ENCODE data around the gene BEST4.
"Not testable (repeated sequence)": the region's sequence is repeated elsewhere in the genome, so short reads cannot be mapped to it uniquely, and the experiment has no call there.

The BEST4 gene

DNA sequence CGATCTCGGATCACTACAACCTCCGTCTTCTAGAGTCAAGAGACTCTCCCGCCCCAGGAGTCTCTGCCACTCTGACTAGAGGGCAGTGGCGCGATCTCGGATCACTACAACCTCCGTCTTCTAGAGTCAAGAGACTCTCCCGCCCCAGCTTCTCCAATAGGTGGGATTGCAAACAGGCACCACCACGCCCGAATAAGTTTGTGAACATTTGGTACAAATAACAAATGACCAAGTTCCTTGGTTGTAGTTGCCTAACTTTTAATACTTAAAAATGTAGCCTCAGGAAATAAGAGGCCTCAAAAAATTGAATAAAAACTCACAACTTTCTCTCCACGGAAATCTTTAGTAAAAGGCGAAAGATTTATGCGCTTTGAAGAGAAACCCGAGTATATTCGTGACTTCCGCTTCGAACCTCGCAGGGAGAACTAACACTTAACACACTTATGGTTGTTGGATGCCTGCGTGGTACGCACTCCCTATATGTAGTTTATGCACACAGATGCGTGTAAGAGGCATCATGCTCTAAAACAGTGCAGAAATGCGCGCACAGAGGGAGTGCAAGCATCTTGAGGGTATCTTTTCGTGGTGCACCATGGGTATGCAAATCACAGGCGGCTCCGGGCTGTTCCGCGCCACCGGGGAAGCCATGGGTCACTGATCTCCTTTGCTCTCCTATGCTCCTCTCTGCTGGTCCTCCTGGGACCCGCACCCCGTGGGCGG, 31.8 kb upstream of the BEST4 start:
- peak; percentile 78 for DNase-seq (ENCODE audit: low spot score)

DNA sequence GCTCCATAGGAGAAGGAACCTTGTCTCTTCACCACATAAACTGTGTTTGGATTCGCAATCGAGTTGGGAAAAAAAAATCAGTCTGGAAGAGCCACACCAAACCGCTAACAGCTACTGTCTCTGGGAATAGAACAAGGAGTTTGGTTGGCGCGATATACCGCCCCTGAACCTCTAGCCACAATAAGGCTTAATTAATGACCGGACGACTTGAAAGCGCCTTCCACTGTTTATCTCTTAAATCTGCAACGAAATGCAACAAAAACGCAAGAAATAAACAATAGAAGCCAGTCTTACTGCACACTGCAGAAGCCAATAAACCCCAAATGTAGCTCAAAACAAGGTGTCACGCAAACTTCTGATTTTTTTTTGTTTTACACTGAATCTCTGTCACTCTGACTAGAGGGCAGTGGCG, 31.2 kb upstream of the BEST4 start:
- no peak for DNase-seq (ENCODE audit: low spot score)

DNA sequence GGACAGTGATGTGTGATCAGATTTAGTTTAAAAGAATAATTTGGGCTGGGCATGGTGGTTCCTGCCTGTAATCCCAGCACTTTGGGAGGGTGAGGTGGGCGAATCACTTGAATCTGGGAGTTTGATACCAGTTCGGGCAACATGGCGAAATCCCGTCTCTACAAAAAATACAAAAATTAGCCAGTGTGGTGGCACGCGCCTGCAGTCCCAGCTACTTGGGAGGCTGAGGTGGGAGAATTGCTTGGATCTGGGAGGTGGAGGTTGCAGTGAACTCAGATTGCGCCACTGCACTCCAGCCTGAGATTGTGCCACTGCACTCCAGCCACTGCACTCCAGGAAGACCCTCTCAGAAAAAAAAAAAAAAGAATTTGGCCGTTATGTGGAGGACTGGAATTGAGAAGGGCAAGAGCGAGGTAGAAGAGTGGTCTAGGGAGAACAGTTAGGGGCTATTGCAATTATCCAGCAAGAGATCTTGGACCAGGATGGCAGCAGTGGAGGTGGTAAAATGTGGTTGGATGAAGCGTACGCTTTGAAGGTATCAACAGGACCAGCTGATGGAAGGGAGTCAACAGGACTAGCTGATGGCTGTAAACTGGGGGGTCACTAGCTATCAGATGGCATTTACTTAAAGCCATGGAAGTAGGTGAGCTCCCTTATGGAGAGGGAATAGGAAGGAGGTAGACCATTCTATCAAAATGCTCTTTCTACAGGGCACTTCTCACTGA, 30.0 kb upstream of the BEST4 start:
- no peak for DNase-seq (ENCODE audit: low spot score)

DNA sequence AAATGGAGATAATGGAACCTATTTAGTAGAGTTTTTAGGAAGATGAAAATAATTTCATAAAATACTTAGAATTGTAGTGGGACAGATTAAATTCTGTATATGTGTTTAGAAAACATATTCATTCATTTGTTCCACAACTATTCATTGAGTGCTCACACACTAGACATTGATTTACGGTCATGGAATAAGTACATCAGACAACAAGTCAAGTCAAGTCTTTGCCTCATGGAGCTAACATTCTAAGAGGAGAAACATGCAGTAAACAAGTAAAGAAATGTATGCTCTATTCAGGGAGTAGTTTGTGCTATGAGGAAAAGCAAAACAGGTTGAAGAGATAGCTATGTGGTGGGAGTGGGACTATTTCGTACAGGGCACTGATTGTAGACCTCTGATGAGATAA, 29.3 kb upstream of the BEST4 start:
- no peak for DNase-seq (ENCODE audit: low spot score)

DNA sequence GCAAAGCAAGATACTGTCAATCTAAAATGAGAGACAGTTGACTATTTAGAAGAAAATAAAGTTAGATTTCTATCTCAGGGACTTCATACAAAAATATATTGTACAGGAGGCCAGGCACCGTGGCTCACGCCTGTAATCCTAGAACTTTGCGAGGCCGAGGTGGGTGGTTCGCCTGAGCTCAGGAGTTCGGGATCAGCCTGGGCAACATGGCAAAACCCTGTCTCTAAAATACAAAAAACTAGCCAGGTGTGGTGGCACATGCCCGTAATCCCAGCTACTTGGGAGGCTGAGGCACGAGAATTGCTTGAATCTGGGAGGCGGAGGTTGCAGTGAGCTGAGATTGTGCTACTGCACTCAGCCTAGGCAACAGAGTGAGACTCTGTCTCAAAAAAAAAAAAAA, 28.0 kb upstream of the BEST4 start:
- not testable (repeated sequence) for DNase-seq (ENCODE audit: low spot score)

DNA sequence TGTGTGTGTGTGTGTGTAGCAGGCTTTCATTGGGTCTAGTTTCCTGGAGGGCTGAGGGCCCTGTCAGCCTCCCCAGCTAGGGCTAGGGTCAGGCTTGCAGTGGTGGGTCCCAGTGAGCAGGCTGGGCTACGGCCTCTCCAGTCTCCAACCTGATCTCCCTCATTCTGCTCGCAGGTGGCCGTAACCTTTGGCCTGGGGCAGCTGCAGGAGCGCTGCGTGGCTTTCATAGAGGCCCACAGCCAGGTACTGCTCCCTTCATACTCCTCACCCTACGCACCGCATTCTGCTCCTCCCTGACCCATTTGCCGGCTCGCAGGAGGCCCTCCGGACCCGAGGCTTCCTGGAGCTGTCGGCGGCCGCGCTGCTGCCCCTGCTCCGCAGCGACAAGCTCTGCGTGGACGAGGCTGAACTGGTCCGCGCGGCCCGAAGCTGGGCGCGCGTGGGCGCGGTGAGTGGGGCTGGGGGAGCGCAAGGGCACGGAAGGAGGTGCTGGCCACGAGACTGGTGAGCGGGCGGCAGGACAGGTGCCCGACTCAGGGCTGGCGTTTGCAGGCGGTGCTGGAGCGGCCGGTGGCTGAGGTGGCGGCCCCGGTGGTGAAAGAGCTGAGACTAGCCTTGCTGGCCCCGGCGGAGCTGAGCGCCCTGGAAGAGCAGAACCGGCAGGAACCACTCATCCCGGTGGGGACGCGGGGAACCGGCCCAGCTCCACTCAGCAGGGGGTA, 25.0 kb upstream of the BEST4 start:
- DNase-seq (ENCODE audit: low spot score): no peak

DNA sequence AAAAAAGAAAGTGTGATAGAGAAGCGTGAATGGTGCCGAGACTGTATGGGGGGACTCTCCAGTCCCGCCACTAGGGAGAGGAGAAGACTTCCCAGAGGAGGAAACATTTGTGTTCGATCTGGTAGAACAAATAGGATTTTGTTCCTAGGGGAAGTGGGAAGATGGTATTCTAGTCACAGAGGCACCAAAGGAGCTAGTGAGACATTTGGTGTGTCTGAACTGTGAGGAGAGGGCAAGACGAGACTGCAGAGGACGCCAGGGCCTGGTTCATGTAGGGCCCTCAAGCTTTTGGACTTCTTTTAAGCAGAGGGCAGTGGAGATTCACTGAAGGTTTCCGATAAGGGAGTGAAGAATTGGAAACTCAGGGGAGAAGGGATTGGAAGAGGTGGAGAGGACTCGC, 23.3 kb upstream of the BEST4 start:
- no peak for DNase-seq (ENCODE audit: low spot score)

DNA sequence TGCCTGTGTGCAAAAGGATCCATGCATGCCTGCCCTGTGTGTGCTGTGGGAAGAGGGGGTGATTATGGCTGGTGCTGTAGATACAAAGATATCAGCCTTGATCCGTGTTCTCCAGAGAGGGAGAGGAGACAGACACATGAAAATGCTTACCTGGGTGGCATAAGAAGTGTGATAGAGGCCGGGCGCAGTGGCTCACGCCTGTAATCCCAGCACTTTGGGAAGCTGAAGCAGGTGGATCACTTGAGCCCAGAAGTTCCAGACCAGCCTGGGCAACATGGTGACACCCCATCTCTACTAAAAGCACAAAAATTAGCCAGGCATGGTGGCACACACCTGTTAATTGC, 22.8 kb upstream of the BEST4 start:
- DNase-seq (ENCODE audit: low spot score): not testable (repeated sequence)

DNA sequence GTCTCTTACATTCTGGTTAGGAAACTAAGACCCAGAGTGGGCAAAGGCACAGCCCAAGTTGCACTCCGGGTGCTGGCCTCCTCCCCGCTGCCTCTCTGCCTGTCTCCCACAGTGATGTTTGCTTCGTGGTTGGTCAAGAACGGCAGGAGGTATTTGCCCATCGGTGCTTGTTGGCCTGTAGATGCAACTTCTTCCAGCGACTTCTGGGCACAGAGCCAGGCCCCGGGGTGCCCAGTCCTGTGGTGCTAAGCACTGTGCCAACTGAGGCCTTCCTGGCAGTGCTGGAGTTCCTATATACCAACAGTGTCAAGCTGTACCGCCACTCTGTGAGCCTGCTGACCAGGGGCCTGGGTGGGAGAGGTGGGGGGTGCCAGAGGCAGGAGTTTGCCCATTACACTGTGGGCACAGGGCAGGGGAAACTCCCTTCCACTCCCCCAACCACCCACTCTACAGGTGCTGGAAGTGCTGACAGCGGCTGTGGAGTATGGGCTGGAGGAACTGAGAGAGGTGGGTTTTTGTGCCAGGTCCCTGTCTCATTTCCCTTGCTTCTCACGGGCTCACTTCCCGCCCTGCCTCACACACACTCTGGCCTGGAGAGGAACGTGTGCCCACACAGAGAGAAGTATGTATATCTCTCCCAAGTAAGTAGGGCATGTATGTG, 22.3 kb upstream of the BEST4 start:
- peak; percentile 66 for DNase-seq (ENCODE audit: low spot score)

DNA sequence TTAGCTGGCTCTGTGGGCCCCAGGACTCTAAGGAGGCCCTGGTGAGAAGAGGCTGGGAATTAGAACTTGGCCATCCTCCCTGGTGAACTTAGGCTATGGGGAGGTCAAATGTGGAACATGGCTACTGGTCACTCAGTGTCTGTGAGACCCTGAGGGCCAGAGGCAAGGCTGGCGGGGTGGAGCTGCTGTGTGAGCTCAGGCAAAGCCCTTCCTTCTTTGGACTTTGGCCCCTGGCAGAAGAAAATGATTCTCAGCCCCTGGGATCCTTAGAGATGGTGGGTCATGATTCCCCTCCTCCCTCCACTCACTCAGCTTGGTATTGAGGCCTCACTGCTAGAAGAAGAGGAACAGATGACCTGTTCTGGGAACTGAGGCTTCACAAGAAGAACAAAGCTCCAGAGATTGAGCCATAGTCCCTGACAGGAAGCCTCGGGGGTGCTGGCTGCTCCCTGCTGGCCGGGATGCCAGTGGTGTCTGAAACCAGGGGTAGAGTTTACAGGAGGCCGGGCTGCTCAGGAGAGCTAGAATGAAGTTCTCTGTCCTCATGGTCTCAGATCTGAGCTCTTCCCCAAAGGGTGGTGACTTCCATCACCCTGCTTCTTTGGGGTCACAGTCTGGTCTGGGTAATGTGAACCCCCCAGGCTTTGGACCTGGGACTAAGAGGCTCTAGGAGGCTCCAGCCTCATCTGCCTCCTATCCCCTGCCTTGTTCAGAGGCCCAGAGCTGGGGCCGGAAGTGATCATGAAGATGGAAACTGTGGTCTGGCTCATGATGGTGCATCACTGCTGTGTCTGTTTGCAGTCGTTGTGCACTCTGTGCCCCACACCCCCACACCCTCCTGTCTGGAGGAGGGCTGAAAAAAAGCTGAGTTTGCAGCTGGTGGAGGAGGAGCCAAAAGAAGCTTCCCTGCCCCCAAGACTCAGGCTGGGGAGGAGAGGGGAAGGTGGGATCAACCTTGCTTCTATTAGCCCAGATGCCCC, 21.3 kb upstream of the BEST4 start:
- DNase-seq (ENCODE audit: low spot score): peak; percentile 41

DNA sequence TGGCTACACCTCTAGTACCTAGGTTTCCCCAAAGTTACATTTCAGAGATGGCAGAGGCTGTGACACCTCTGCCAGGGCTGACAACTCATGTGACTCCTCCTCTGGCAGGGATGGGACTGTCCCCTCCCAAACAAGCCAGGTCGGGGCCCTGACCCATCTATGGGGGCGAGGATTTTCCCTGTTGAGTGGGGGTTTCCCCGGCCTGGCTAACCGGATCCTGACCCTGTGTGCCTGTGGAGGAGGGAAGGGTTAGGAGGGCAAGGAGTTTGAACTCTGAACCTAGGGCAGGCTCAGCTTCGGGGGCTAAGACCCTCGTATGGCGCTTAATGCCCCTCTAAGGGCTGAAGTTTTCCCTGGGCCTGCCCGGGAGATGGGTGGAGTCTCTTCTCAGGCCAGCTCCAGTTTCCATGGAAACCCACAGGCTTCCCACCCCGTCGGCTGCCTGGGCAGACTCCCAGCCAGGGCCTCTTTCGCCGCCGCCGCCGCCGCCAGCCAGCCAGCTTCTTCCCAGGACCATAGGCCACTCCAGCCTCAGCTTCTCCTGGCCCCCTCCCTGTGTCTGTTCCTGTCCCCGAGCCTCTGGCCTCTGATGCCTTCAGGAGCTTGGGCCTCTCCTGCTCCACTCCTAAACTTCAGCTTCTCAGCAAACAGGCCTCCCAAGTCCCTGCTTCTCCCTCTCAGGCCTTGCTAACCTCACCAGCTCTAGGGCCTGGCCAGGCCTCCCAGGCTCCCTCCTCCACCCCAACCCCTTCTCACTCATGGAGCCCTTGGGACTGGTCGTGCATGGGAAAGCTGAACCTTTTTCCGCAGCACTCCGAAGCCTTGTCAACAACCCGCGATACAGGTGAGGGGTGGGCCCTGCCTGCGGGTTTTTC, 20.3 kb upstream of the BEST4 start, which contains the start of gene BTBD19:
Gene BTBD19 (plus strand): TSS at position 461 of the 875 bp plus-strand sequence. CDS start 298 bp downstream, at position 759.
- peak; percentile 86 for DNase-seq (ENCODE audit: low spot score)

DNA sequence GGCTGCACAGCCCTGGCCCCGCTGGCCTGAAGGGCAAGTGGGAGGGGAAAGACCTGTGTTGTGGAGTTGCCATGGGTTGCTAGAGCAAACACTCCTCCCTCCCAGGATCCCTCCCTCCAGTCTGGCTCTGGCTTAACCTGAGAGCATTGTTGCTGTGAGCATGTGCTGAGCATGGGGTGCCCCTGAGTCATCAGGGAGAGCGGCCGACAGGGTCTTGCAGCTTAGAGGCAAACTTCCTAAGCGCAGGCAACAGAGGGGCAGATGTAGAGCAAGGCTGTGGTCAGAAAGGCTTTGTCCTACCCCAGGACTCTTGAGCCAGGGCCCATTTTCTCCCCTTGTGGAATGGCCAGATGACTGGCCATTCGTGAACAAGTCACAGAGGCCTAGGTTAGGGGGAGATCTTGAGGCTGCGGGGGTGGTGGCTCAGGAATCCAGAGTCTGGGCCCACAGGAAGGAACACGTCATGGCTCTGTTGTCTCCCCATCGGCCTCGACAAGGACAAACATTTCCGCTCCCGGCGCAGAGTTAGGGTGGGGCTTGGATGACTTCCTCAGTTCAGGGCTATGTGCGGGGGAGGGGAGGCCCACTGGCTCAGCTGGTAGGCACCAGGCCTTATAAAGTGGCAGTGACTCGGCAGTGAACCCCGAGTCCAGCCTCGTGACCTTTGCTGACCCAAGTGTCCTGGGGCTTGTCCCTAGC, 19.5 kb upstream of the BEST4 start:
- peak; percentile 90 for DNase-seq (ENCODE audit: low spot score)

DNA sequence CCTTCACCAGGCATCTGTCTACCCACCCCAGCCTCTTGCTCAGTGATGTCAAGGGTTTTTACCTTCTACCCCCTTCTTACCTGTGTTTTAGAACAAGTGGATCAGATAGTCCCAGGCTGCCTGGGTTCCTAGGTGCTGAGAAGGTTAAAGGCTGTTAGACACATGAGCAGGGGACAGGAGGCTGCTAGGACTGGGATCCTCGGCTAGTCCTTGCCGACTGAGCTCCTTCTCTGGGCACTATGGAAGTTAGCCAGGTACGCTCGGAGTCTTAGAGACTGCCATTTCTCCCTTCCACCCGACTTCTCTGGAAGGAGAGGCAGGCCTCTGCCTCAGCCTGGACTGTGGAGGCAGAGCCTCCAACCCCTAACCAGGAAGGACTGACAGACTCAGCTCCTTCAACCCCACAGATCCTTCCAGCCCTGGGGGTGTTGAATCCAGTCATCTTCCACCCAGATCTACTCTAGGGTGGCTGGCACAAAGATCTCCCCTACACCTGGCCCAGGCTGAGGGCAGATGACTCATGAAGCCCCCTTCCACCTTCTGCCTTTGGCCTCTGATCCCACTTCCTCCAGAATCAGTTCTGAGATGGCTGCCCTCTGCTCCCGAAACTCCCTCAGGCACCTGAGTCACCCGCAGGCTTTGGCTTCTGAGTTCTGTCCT, 18.9 kb upstream of the BEST4 start, which contains the start of gene DYNLT4:
Gene DYNLT4 (minus strand): TSS at position 648 of the 660 bp plus-strand sequence. CDS start 683 bp downstream, outside the sequence.
- no peak for DNase-seq (ENCODE audit: low spot score)

DNA sequence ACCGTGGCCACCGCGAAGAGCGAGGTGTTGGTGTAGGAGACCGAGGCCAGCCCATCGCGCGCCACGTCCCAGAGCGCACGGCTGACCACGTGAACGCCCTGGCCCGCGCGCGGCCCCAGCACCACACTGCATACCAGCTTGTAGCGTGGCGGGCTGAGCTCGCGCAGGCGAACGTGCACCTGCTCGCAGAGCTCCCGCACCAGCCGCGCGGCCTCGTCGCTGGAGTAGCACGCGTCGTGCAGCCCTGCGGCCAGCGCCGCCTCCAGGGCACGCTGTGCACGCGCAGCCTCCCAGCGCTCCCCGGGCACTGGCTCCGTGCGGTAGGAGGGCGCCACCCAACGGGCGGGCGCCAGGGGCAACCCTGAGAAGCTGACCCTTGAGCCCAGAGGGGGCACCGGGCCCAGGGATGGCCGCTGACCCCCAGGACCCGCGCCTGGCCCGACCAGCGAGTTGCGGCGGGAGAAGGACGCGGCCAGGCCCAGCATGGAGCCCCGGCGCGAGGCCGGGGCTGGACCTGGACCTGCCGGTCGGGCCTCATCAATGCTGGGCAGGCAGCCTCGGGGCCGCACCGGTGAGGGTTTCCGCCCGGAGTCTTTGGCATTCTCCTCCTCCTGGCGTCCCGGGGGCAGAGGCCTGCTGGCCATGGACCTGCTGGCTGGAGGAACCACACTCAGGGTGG, 18.2 kb upstream of the BEST4 start:
- DNase-seq (ENCODE audit: low spot score): no peak

DNA sequence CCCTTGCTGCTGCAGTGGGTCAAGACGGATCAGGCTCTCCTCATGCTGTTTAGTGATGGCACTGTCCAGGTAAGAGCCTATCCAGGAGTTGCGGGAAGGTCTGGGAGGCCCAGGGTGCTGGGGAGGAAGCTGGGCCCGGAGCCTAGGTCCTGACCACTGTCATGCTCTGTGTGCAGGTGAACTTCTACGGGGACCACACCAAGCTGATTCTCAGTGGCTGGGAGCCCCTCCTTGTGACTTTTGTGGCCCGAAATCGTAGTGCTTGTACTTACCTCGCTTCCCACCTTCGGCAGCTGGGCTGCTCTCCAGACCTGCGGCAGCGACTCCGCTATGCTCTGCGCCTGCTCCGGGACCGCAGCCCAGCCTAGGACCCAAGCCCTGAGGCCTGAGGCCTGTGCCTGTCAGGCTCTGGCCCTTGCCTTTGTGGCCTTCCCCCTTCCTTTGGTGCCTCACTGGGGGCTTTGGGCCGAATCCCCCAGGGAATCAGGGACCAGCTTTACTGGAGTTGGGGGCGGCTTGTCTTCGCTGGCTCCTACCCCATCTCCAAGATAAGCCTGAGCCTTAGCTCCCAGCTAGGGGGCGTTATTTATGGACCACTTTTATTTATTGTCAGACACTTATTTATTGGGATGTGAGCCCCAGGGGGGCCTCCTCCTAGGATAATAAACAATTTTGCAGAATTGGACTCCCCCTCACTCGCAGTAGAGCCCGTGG, 17.5 kb upstream of the BEST4 start:
- DNase-seq (ENCODE audit: low spot score): no peak

DNA sequence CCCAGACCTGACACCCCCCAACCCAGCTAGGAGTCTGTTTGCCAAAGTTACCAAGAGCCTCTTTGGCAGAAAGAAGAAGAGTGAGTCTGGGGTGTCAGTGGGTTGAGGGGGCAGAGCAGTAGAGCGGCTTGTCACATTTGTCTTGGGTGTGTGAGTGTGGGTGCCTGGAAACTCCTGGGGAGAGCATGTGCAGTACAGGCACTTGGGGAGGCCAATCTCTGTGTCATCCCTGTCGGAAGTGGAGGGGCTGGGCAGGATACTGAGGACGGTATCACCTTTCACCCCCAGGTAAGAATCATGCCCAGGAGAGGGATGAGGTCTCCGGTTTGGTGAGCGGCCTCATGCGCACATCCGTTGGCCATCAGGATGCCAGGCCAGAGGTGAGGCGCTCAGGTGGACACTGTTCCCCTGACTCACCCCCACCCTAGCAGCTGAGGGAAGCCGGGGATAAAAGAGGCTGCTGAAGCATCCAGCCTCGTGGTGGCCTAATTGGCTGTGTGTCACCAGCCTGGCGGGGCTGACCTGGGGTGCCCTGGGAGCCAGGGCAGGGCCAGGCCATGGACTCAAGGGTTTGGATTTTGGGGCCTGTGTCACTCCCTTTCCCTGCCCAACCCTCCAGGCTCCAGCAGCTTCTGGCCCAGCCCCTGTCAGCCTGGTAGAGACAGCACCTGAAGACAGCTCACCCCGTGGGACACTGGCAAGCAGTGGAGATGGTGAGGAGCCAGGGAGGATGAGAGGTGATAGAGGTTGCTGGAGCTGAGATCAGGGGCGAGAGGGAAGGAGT, 15.5 kb upstream of the BEST4 start:
- DNase-seq (ENCODE audit: low spot score): no peak

DNA sequence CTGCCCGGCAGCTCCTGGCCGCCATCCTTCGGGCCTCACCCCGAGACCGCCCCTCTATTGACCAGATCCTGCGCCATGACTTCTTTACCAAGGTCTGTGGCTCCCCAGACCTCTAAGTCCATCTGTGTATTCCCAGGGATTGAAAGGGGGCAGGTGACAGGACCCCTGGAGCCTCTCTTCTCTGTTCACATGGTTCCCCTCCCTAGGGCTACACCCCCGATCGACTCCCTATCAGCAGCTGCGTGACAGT, 15.0 kb upstream of the BEST4 start:
- DNase-seq (ENCODE audit: low spot score): peak; percentile 7
